SH-SY5Y (cell line): ENCODE data around the gene VSX1.

Experiments
- GATA2 ChIP-seq: IDR thresholded peaks from 2 replicates; pipeline ENCODE4 v1.6.1; 2011; ENCODE audit warnings: mild to moderate bottlenecking, low read depth, low read length
- GATA3 ChIP-seq: IDR thresholded peaks from 2 replicates; pipeline ENCODE4 v1.6.1; 2011; ENCODE audit warnings: low read depth, mild to moderate bottlenecking, low read length, moderate library complexity

GRCh38 chr20:25051386-25052155, 30.4 kb downstream of the VSX1 start:
- TF ChIP-seq GATA2 (no peak), GATA3 (no peak)
